Right atrium auricular region (tissue), 2 donors: ENCODE data around the gene DEPDC1B. TPM values are rescaled to one million over a fixed set of nuclear protein-coding genes. Genes with fewer than 3 reads are reported as not detected.

Source experiments
- DNase-seq: peaks from one replicate; pipeline ENCODE4 v3.0.0-alpha.2; 2019; ENCODE audit warnings: low spot score
- H3K27ac ChIP-seq, 2 donors: fragments of 200-600 bp; sonication (generic); 1 replicate in 1 of 2; 2 replicates in 1 of 2; pipeline ENCODE4 v1.5.1; 2016 to 2019
- H3K27me3 ChIP-seq, 2 donors: fragments of 200-600 bp; sonication (generic); one replicate each; pipeline versions ENCODE4 v1.5.1 to v1.6.0; 2017 to 2019
- H3K36me3 ChIP-seq: fragments of 200-600 bp; sonication (generic); one replicate; pipeline ENCODE4 v1.5.1; 2016
- H3K4me1 ChIP-seq, 2 donors: fragments of 200-600 bp; sonication (generic); one replicate each; pipeline versions ENCODE4 v1.5.1 to v1.6.0; 2017 to 2019
- H3K4me3 ChIP-seq, 2 donors: fragments of 200-600 bp; sonication (generic); 1 replicate in 1 of 2; 2 replicates in 1 of 2; pipeline ENCODE4 v1.5.1; 2017 to 2019; ENCODE audit warnings: mild to moderate bottlenecking in 1 of 2, moderate library complexity in 1 of 2
- H3K9me3 ChIP-seq, 2 donors: fragments of 200-600 bp; sonication (generic); one replicate each; pipeline ENCODE4 v1.5.1; 2019
- CTCF ChIP-seq, 2 donors: fragments of 200-600 bp; sonication (generic); IDR thresholded peaks; one replicate each; pipeline ENCODE4 v1.5.1; 2019; ENCODE audit warnings: antibody characterized with exemption in 2 of 2
- total RNA-seq, 2 donors: library from RNA; depleted of rRNA; stranded (reverse); fragments of >200 nt; gene quantifications; one replicate each; pipeline ENCODE4 v1.1.0, GENCODE V29; 2016

The DEPDC1B gene
- total RNA-seq, 2 donors from 2014 or later: 0.16 TPM; not detected in 1

- Histone ChIP-seq H3K27ac (no peak overlapping the region), H3K4me3 (no peak overlapping the region), H3K36me3 (no peaks in the 10 kb centered on the region), H3K9me3 (no peaks in the 10 kb centered on the region), H3K27me3 (no peaks in the 10 kb centered on the region), H3K4me1 (peaks cover 0 to 15% of the 10 kb centered on the region in 2 donors)
- no peak for DNase-seq
- TF ChIP-seq CTCF (IDR thresholded peaks at IDR 0.05): no peak
These were observed 4.0 kb upstream of the DEPDC1B start for GRCh38 chr5:60703944-60704343.

DNA sequence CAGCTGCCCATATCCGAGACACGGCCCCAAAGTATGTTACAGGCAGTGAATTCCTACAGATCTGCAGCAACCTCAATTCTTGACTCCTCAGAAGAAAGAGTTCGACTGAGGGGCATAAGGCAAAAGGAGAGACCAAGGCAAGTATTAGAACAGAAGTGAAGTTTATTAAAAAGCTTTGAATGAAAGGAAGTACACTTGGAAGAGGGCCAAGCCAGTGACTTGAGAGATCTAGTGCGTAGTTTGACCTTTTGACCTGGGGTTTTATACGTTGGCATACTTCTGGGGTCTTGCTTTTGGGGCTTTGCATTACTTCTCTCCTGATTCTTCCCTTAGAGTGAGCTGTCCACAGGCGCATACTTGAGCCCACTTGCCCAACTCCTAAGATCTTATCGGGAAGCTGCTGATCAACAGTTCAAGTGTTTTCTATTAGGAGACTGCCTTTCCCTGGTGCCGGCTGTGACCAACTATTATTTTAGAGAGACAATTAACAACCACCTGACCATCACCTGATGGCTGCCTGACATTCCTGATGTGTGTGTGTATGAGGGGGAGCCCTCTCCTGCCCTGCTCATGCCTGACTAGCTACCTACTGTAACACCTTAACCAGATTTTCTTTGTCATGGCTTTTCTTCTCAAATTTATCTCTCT, 1.5 kb upstream of the DEPDC1B start:
- Histone ChIP-seq H3K4me3 (no peak overlapping the region), H3K9me3 (no peaks in the 10 kb centered on the region), H3K36me3 (no peaks in the 10 kb centered on the region), H3K27ac (no peak overlapping the region), H3K4me1 (peaks cover 0 to 15% of the 10 kb centered on the region in 2 donors), H3K27me3 (no peaks in the 10 kb centered on the region)
- DNase-seq: no peak
- no peak for TF ChIP-seq CTCF (IDR thresholded peaks at IDR 0.05)

- no peaks in the 10 kb centered on the region for H3K27me3 ChIP-seq
- H3K4me1 ChIP-seq: peaks cover 0 to 15% of the 10 kb centered on the region in 2 donors
- peak overlapping the region; percentile 59 to 69 for H3K4me3 ChIP-seq
- no peak for DNase-seq
- no peaks in the 10 kb centered on the region for H3K9me3 ChIP-seq
- H3K36me3 ChIP-seq: no peaks in the 10 kb centered on the region
- peak overlapping the region in 1 of 2 donors; percentile 65 for H3K27ac ChIP-seq
- TF ChIP-seq CTCF (IDR thresholded peaks at IDR 0.05): no peak
These were observed 421 bp upstream of the DEPDC1B start for GRCh38 chr5:60700416-60700757.

DNA sequence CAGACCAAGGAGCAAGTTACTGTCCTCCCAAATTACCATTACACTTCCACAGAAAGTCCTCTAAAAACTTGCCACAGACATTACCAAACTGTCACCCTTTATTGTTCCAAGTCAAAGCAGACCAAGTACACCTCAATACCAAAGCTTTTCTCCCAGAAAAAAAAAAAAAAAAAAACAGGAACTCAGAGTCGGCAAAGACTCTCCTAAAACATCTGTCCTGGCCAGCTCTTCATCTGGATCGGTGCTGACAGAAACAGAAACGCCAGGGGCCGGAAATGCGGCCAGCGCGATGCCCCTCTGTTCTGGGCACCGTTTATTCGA, 718 bp downstream of the DEPDC1B start:
- Histone ChIP-seq H3K27me3 (no peaks in the 10 kb centered on the region), H3K4me3 (peak overlapping the region; percentile 59 to 69), H3K4me1 (peaks cover 0 to 15% of the 10 kb centered on the region in 2 donors), H3K27ac (no peak overlapping the region), H3K9me3 (no peaks in the 10 kb centered on the region), H3K36me3 (no peaks in the 10 kb centered on the region)
- no peak for TF ChIP-seq CTCF (IDR thresholded peaks at IDR 0.05)
- no peak for DNase-seq

GRCh38 chr5:60698336-60698735, 1.6 kb downstream of the DEPDC1B start:
- no peak overlapping the region for H3K27ac ChIP-seq
- DNase-seq: no peak
- no peak for TF ChIP-seq CTCF (IDR thresholded peaks at IDR 0.05)
- H3K4me3 ChIP-seq: no peak overlapping the region
- H3K4me1 ChIP-seq: peaks cover 0 to 15% of the 10 kb centered on the region in 2 donors
- H3K36me3 ChIP-seq: no peaks in the 10 kb centered on the region
- H3K9me3 ChIP-seq: no peaks in the 10 kb centered on the region
- H3K27me3 ChIP-seq: no peaks in the 10 kb centered on the region

DNA sequence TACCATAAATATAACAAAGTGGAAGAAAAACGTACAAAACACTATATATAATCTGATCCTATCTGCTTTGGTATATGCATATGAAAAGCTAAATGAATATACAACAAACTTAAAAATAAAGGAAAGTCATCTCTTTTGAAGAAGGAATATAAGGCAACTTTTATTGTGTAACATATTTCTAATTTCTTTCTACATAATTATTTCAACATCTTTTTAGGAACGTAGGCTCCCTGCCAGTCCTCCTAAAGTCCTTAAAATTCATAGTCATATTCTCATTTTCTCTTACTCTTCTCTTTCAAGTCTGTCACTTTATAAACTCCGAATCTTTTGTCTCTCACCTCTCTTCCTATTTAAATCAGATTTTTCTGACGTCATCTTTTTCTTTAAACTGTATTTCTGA, 9.6 kb downstream of the DEPDC1B start:
- DNase-seq: no peak

More for the DNA sequence above, 9.6 kb downstream of the DEPDC1B start:
- Histone ChIP-seq H3K4me3 (no peak overlapping the region), H3K9me3 (no peaks in the 10 kb centered on the region), H3K27me3 (no peaks in the 10 kb centered on the region), H3K4me1 (no peaks in the 10 kb centered on the region), H3K36me3 (no peaks in the 10 kb centered on the region), H3K27ac (no peak overlapping the region)
- no peak for TF ChIP-seq CTCF (IDR thresholded peaks at IDR 0.05)
